ENCODE measurements around the gene GHDC. TPM values are rescaled to one million over a fixed set of nuclear protein-coding genes. Genes with fewer than 3 reads are reported as not detected.

The GHDC gene
- total and polyA plus RNA-seq, 2 of the 8 experiments (the other 6 are each of a cell fraction or from before 2014, with no cell fraction given), result 7.4 to 8.1 TPM

- H4K20me1 ChIP-seq (replicated peaks in 1 of 2; ENCODE audit: control insufficient read depth in 1 of 2, insufficient read depth in 2 of 2, low read length in 2 of 2), result peaks cover 9 to 12% of the 10 kb centered on the region in 2 experiments
- no peak for FAIRE-seq
- TF ChIP-seq MAX (IDR thresholded peaks at IDR 0.05), result no peak
- TF ChIP-seq TEAD4 (IDR thresholded peaks at IDR 0.05; ENCODE audit: low read depth, low read length), result no peak
- TF ChIP-seq TAF7 (optimal IDR thresholded peaks at IDR 0.05; ENCODE audit: borderline replicate concordance, low read depth, low read length), result no peak
- TF ChIP-seq SP2 (IDR thresholded peaks at IDR 0.05; ENCODE audit: low read length), result no peak
- no peak for TF ChIP-seq EZH2 (IDR thresholded peaks at IDR 0.05; ENCODE audit: low read depth, low read length, severe bottlenecking)
- no peak for TF ChIP-seq USF2 (IDR thresholded peaks at IDR 0.05; ENCODE audit: low read length)
- no peak for TF ChIP-seq TCF12 (IDR thresholded peaks at IDR 0.05; ENCODE audit: low read depth, low read length)
- no peak for TF ChIP-seq POU5F1 (IDR thresholded peaks at IDR 0.05; ENCODE audit: low read depth, low read length)
- no peak for TF ChIP-seq CBX5 (IDR thresholded peaks at IDR 0.05; ENCODE audit: low read depth, low read length)
- no peak for TF ChIP-seq TAF1 (IDR thresholded peaks at IDR 0.05; ENCODE audit: low read depth, low read length)
- no peak for TF ChIP-seq SIN3A (conservative IDR thresholded peaks at IDR 0.05 in 1 of 2, IDR thresholded peaks at IDR 0.05 in 1 of 2; ENCODE audit: low read depth in 1 of 2, low read length in 2 of 2)
- no peak for TF ChIP-seq RBBP5 (IDR thresholded peaks at IDR 0.05; ENCODE audit: borderline replicate concordance, low read depth, low read length)
Observed at GRCh38 chr17:42142371-42142896, 51.9 kb downstream of the GHDC start.

More at GRCh38 chr17:42142371-42142896, 51.9 kb downstream of the GHDC start:
- ChIA-PET CTCF (ENCODE audit: partially characterized antibody) (interaction anchor here (0.8 to 2.7 kb wide), 9 partner anchors 10 to 169 kb away, joined by 3 to 9 read pairs (median 3); partner anchors contain the start of genes HSPB9, KAT2A and KCNH4), POLR2A (ENCODE audit: partially characterized antibody) (interaction anchor here (0.6 to 1.4 kb wide), 5 partner anchors 11 to 126 kb away, joined by 3 to 5 read pairs (median 4); partner anchors contain the start of gene KAT2A)
- peaks cover 8% of the 10 kb centered on the region; the same call in 1 of the 2 replicates for H3K79me1 ChIP-seq (ENCODE audit: low read depth, low read length)
- peaks cover 0 to 9% (median 6%) of the 10 kb centered on the region in 4 experiments; a peak in 4 of 8 replicates for H3K36me3 ChIP-seq (ENCODE audit: control insufficient read depth in 2 of 4, insufficient read depth in 4 of 4, low read length in 3 of 4)
- H3K18ac ChIP-seq (ENCODE audit: extremely low read depth, low read length), result no peak overlapping the region
- no peak overlapping the region for H4K5ac ChIP-seq (ENCODE audit: insufficient read length, low read depth, low read length)
- no peak overlapping the region for H2BK120ac ChIP-seq (replicated peaks; ENCODE audit: low read depth, low read length)
- no peak overlapping the region for H3K4me2 ChIP-seq (ENCODE audit: insufficient read depth in 1 of 2, low read depth in 2 of 2, low read length in 2 of 2)
- H2AK5ac ChIP-seq (ENCODE audit: low read depth, low read length), result no peak overlapping the region
- no peak overlapping the region for H4K8ac ChIP-seq (ENCODE audit: extremely low read depth, insufficient read depth, low read length)
- H3K4me1 ChIP-seq (replicated peaks in 1 of 4; ENCODE audit: control insufficient read depth in 3 of 4, insufficient read depth in 4 of 4, low read length in 3 of 4), result peaks cover 0 to 2% (median 0%) of the 10 kb centered on the region in 4 experiments; a peak in 1 of 7 replicates
- no peak overlapping the region for H2BK12ac ChIP-seq (ENCODE audit: low read depth, low read length)
- peaks cover 0 to 48% of the 10 kb centered on the region in 2 experiments; a peak in 2 of 4 replicates for H3K79me2 ChIP-seq (ENCODE audit: control insufficient read depth in 1 of 2, insufficient read depth in 2 of 2, low read length in 2 of 2)
- H3K14ac ChIP-seq (ENCODE audit: insufficient read length), result no peak overlapping the region
- H3K23me2 ChIP-seq (ENCODE audit: low read depth, low read length), result no peaks in the 10 kb centered on the region
- no peak overlapping the region for H3K4me3 ChIP-seq (ENCODE audit: extremely low read depth in 1 of 4, insufficient read depth in 2 of 4, low read depth in 3 of 4, low read length in 4 of 4)
- no peak overlapping the region for H3K23ac ChIP-seq (ENCODE audit: insufficient read length)
- 91% methylated on average over 7 of the region's 7 CpGs; no CpG with 5 or more reads in 1 of the 2 experiments for WGBS, 2 experiments (ENCODE audit: extremely low coverage in 1 of 2, insufficient coverage in 1 of 2, insufficient read length in 1 of 2, insufficient replicate concordance in 2 of 2, low coverage in 1 of 2, low lambda C conversion rate in 2 of 2, missing lambda C conversion rate in 1 of 2)
- H3K9ac ChIP-seq (replicated peaks in 1 of 4; ENCODE audit: extremely low read depth in 1 of 4, low read depth in 3 of 4, low read length in 3 of 4), result no peak overlapping the region
- DNase-seq (ENCODE audit: low read depth in 1 of 2, low spot score in 2 of 2), result no peak
- no peak overlapping the region for H3K4ac ChIP-seq (replicated peaks; ENCODE audit: insufficient read length, low read depth, low read length)
- no peak overlapping the region for H2BK5ac ChIP-seq (ENCODE audit: low read depth, low read length)
- H3K56ac ChIP-seq (replicated peaks; ENCODE audit: insufficient read length, low read depth, low read length), result no peak overlapping the region
- no peaks in the 10 kb centered on the region for H3K27me3 ChIP-seq (replicated peaks in 1 of 4; ENCODE audit: control insufficient read depth in 3 of 4, extremely low read depth in 1 of 4, insufficient read depth in 3 of 4, low read length in 3 of 4)
- H2BK15ac ChIP-seq (ENCODE audit: low read length), result no peak overlapping the region
- no peak overlapping the region for H2BK20ac ChIP-seq (ENCODE audit: low read length)
- no peak overlapping the region for H4K91ac ChIP-seq (replicated peaks; ENCODE audit: insufficient read length, low read length)
- no peaks in the 10 kb centered on the region for H3K9me3 ChIP-seq (ENCODE audit: insufficient read depth in 2 of 2, low read depth in 1 of 2, low read length in 1 of 2)
- H2AFZ ChIP-seq (ENCODE audit: low read length), result no peak overlapping the region
- no peak overlapping the region for H3K27ac ChIP-seq (ENCODE audit: low read depth, low read length)
